ENCODE results near the gene ATR.
"Not testable (repeated sequence)": the region's sequence is repeated elsewhere in the genome, so short reads cannot be mapped to it uniquely, and the experiment has no call there.

ATR gene

GRCh38 chr3:142560118-142560517 lies 18.4 kb downstream of the ATR start (continued):
- no peak for TF ChIP-seq ZNF549 (tag by site-specific recombination; IDR thresholded peaks at IDR 0.05)
- TF ChIP-seq ZNF610 (tag by site-specific recombination; IDR thresholded peaks at IDR 0.05; ENCODE audit: borderline replicate concordance) = no peak
- TF ChIP-seq ZNF18 (tag by site-specific recombination; IDR thresholded peaks at IDR 0.05) = no peak
- no peak for TF ChIP-seq CTCF (tag by site-specific recombination; IDR thresholded peaks at IDR 0.05)
- TF ChIP-seq SCRT1 (tag by site-specific recombination; IDR thresholded peaks at IDR 0.05; ENCODE audit: borderline replicate concordance) = no peak
- TF ChIP-seq, protein P1, sequence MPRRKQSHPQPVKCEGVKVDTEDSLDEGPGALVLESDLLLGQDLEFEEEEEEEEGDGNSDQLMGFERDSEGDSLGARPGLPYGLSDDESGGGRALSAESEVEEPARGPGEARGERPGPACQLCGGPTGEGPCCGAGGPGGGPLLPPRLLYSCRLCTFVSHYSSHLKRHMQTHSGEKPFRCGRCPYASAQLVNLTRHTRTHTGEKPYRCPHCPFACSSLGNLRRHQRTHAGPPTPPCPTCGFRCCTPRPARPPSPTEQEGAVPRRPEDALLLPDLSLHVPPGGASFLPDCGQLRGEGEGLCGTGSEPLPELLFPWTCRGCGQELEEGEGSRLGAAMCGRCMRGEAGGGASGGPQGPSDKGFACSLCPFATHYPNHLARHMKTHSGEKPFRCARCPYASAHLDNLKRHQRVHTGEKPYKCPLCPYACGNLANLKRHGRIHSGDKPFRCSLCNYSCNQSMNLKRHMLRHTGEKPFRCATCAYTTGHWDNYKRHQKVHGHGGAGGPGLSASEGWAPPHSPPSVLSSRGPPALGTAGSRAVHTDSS (tag by site-specific recombination; IDR thresholded peaks at IDR 0.05) = no peak
- no peak for TF ChIP-seq ZNF16 (tag by site-specific recombination; IDR thresholded peaks at IDR 0.05; ENCODE audit: low read depth)

DNA sequence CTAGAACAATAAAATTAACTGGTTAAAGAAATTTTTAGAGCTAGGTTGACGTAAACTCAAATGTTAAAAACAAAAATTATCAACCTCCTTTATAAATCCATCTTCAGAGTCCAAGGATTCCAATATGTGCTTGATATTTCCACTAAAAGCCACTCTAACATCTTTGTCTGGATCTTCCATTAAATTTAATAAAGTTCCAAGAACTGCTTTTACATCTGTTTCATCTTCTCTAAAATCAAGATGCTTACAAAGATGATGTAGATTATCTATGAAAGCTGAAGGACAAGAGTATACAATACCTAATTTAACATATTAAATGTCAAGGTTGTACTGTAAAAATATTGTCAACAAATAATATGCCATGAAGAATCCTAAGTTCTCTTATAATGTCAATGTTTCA lies 24.8 kb downstream of the ATR start:
- ChIA-PET POLR2A (no interaction called here), CTCF (no interaction called here)
- TF ChIP-seq MEIS1 (CRISPR knock-in tag; IDR thresholded peaks at IDR 0.05; ENCODE audit: borderline replicate concordance) = no peak
- TF ChIP-seq, protein P2, sequence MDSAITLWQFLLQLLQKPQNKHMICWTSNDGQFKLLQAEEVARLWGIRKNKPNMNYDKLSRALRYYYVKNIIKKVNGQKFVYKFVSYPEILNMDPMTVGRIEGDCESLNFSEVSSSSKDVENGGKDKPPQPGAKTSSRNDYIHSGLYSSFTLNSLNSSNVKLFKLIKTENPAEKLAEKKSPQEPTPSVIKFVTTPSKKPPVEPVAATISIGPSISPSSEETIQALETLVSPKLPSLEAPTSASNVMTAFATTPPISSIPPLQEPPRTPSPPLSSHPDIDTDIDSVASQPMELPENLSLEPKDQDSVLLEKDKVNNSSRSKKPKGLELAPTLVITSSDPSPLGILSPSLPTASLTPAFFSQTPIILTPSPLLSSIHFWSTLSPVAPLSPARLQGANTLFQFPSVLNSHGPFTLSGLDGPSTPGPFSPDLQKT (IDR thresholded peaks at IDR 0.05; ENCODE audit: borderline replicate concordance, low read depth, low read length) = no peak
- TF ChIP-seq, protein P3, sequence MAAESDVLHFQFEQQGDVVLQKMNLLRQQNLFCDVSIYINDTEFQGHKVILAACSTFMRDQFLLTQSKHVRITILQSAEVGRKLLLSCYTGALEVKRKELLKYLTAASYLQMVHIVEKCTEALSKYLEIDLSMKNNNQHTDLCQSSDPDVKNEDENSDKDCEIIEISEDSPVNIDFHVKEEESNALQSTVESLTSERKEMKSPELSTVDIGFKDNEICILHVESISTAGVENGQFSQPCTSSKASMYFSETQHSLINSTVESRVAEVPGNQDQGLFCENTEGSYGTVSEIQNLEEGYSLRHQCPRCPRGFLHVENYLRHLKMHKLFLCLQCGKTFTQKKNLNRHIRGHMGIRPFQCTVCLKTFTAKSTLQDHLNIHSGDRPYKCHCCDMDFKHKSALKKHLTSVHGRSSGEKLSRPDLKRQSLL (tag by site-specific recombination; IDR thresholded peaks at IDR 0.05) = no peak
- TF ChIP-seq KLF9 (tag by site-specific recombination; IDR thresholded peaks at IDR 0.05; ENCODE audit: low read depth) = no peak
- TF ChIP-seq ZNF311 (tag by site-specific recombination; IDR thresholded peaks at IDR 0.05; ENCODE audit: borderline replicate concordance) = no peak
- no peak overlapping the region for H3K4me3 ChIP-seq (ENCODE audit: low read depth, low read length)
- no peaks in the 10 kb centered on the region for H3K9me3 ChIP-seq (ENCODE audit: control insufficient read depth, insufficient read depth, low read depth, low read length)
- H3K4me1 ChIP-seq (ENCODE audit: control insufficient read depth, insufficient read depth, low read length) = no peaks in the 10 kb centered on the region
- no peak overlapping the region for H3K27ac ChIP-seq (ENCODE audit: extremely low read depth, low read depth, low read length)
- peaks cover 14 to 72% of the 10 kb centered on the region in 2 experiments for H3K36me3 ChIP-seq (ENCODE audit: control insufficient read depth in 2 of 2, insufficient read depth in 1 of 2, low read length in 2 of 2)

- H3K27ac ChIP-seq (ENCODE audit: extremely low read depth, low read depth, low read length); CTCF ChIA-PET; H3K4me3 ChIP-seq (ENCODE audit: low read depth, low read length); POLR2A ChIA-PET; H3K4me1 ChIP-seq (ENCODE audit: control insufficient read depth, insufficient read depth, low read length); H3K9me3 ChIP-seq (ENCODE audit: control insufficient read depth, insufficient read depth, low read depth, low read length): not testable (repeated sequence)
- H3K36me3 ChIP-seq (ENCODE audit: control insufficient read depth in 2 of 2, insufficient read depth in 1 of 2, low read length in 2 of 2) = peaks cover 17 to 74% of the 10 kb centered on the region in 2 experiments
- TF ChIP-seq ZNF146 (tag by site-specific recombination; IDR thresholded peaks at IDR 0.05) = peak; percentile 93
These were observed 26.0 kb downstream of the ATR start for GRCh38 chr3:142552579-142552978.

Data from HEK293 (cell line).